ENCODE results near the gene REL.
A peak's percentile ranks its signal among the peaks of the same experiment; 100 is the strongest.

The REL gene

GRCh38 chr2:60925994-60926740 is 44.8 kb downstream of the REL start:
- DNase-seq (ENCODE audit: low read depth) = peak; percentile 57

- DNase-seq (ENCODE audit: low read depth) = peak; percentile 68
Observed at GRCh38 chr2:60926741-60927552, 45.6 kb downstream of the REL start.

GRCh38 chr2:60932061-60932460 is 50.7 kb downstream of the REL start:
- peak; percentile 23 for DNase-seq (ENCODE audit: low read depth)

- no peak for DNase-seq (ENCODE audit: low read depth)
Observed at GRCh38 chr2:60932954-60933353, 51.6 kb downstream of the REL start.

GRCh38 chr2:60934165-60934722 is 52.9 kb downstream of the REL start:
- no peak for DNase-seq (ENCODE audit: low read depth)

GRCh38 chr2:60936757-60937156 is 55.4 kb downstream of the REL start:
- no peak for DNase-seq (ENCODE audit: low read depth)

- DNase-seq (ENCODE audit: low read depth) = no peak
Observed at GRCh38 chr2:60938301-60938700, 56.9 kb downstream of the REL start.

GRCh38 chr2:60939622-60940021 is 58.2 kb downstream of the REL start:
- DNase-seq (ENCODE audit: low read depth) = no peak

GRCh38 chr2:60945341-60945740 is 64.0 kb downstream of the REL start:
- DNase-seq (ENCODE audit: low read depth) = no peak

GRCh38 chr2:60947056-60947455 is 65.7 kb downstream of the REL start:
- DNase-seq (ENCODE audit: low read depth) = no peak

GRCh38 chr2:60948161-60948560 is 66.8 kb downstream of the REL start:
- DNase-seq (ENCODE audit: low read depth) = no peak

GRCh38 chr2:60948926-60949579 is 67.7 kb downstream of the REL start:
- DNase-seq (ENCODE audit: low read depth) = peak; percentile 29

GRCh38 chr2:60954139-60954538 is 72.8 kb downstream of the REL start:
- DNase-seq (ENCODE audit: low read depth) = no peak

- no peak for DNase-seq (ENCODE audit: low read depth)
Observed at GRCh38 chr2:60957224-60957623, 75.8 kb downstream of the REL start.

- DNase-seq (ENCODE audit: low read depth) = no peak
Observed at GRCh38 chr2:60957643-60958042, 76.3 kb downstream of the REL start.

- peak; percentile 70 for DNase-seq (ENCODE audit: low read depth)
Observed at GRCh38 chr2:60958361-60958760, 77.0 kb downstream of the REL start.

- peak; percentile 80 for DNase-seq (ENCODE audit: low read depth)
Observed at GRCh38 chr2:60958800-60959199, 77.4 kb downstream of the REL start.

- DNase-seq (ENCODE audit: low read depth) = no peak
Observed at GRCh38 chr2:60959501-60959900, 78.1 kb downstream of the REL start.

GRCh38 chr2:60960706-60961105 is 79.3 kb downstream of the REL start:
- DNase-seq (ENCODE audit: low read depth) = no peak

GRCh38 chr2:60961457-60961856 is 80.1 kb downstream of the REL start:
- DNase-seq (ENCODE audit: low read depth) = peak; percentile 43

GRCh38 chr2:60962528-60962927 is 81.2 kb downstream of the REL start:
- DNase-seq (ENCODE audit: low read depth) = no peak

GRCh38 chr2:60963190-60963589 is 81.8 kb downstream of the REL start:
- DNase-seq (ENCODE audit: low read depth) = no peak

Measured in EH (cell line).